Superior temporal gyrus (tissue), 1 donor: Measurements from ENCODE around the gene INKA2.

ENCODE experiments used
- DNase-seq: peaks from one replicate; pipeline ENCODE4 v3.0.0-alpha.2; 2016; ENCODE audit errors: extremely low spot score

Gene INKA2

GRCh38 chr1:111704776-111705175, 34.4 kb downstream of the INKA2 start:
- no peak for DNase-seq

- no peak for DNase-seq
These were observed 35.0 kb downstream of the INKA2 start for GRCh38 chr1:111704240-111704639.

- DNase-seq, result no peak
These were observed 36.6 kb downstream of the INKA2 start for GRCh38 chr1:111702504-111703050.

GRCh38 chr1:111699268-111699667, 39.9 kb downstream of the INKA2 start:
- no peak for DNase-seq

GRCh38 chr1:111696330-111696729, 42.9 kb downstream of the INKA2 start:
- no peak for DNase-seq

- no peak for DNase-seq
These were observed 43.4 kb downstream of the INKA2 start for GRCh38 chr1:111695801-111696200.

- no peak for DNase-seq
These were observed 47.3 kb downstream of the INKA2 start for GRCh38 chr1:111691886-111692285.

GRCh38 chr1:111690306-111690617, 48.9 kb downstream of the INKA2 start:
- DNase-seq, result peak; percentile 70
